ENCODE results near the gene GABRP.

DNA sequence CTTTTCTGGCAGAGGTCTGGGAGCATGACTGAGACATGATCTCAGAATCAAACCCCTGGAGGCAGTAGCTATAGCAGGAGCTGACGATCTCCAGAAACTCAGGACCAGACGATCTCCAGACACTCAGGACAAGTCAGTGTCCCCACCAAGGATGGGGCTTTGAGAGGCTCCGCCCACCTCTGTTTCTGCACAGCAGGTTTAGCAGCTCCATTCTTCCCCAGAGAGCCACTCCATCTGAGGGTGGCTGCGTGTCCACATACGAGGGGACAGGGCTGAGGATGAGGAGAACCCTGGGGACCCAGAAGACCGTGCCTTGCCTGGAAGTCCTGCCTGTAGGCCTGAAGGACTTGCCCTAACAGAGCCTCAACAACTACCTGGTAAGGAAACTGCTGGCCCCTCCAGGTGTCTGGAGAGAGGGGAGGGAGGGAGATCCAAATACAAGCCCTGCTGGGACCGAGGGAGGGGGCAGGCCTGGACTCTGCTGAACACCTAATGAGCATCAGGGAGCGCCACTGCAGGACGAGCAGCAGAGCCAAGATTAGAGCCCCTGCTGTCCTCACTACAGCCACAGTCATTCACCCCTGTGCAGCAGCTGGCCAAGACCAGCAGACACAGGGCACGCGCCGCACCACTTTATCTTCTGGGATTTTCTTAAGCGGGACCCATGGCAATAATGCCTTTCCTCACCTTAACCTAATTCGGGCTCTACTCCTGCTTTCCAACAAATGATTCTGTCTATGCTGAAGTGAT, at the start of gene GABRP:
- TF ChIP-seq CTCF (IDR thresholded peaks at IDR 0.05; ENCODE audit: low read depth, low read length, poor library complexity, severe bottlenecking): no peak
- no peak for TF ChIP-seq EZH2phosphoT487 (IDR thresholded peaks at IDR 0.05; ENCODE audit: borderline replicate concordance, low read length)

All from DOHH2 (cell line).